Type B pancreatic cell (in vitro differentiated cells): ENCODE data around the gene SIRPG. TPM values are rescaled to one million over a fixed set of nuclear protein-coding genes. Genes with fewer than 3 reads are reported as not detected.
"Not testable (repeated sequence)": the region's sequence is repeated elsewhere in the genome, so short reads cannot be mapped to it uniquely, and the experiment has no call there.

Source experiments
- DNase-seq: peaks from one replicate; pipeline ENCODE4 v3.0.0; 2021; ENCODE audit warnings: mixed read lengths; ENCODE audit not compliant: unreplicated experiment; ENCODE audit errors: extremely low spot score
- H3K27ac Mint-ChIP-seq: 2 replicates; pipeline ENCODE4 v1.8.0; 2021; ENCODE audit warnings: mild to moderate bottlenecking, mixed read lengths
- H3K27me3 Mint-ChIP-seq: 2 replicates; pipeline ENCODE4 v1.8.0; 2021; ENCODE audit warnings: mixed read lengths
- H3K36me3 Mint-ChIP-seq: 2 replicates; pipeline ENCODE4 v1.8.0; 2021; ENCODE audit warnings: mixed read lengths
- H3K4me1 Mint-ChIP-seq: one replicate; pipeline ENCODE4 v1.8.0; 2021; ENCODE audit warnings: mixed read lengths; ENCODE audit not compliant: unreplicated experiment
- H3K4me3 Mint-ChIP-seq: 2 replicates; pipeline ENCODE4 v1.8.0; 2021; ENCODE audit warnings: mild to moderate bottlenecking, mixed read lengths
- H3K9me3 Mint-ChIP-seq: 2 replicates; pipeline ENCODE4 v1.8.0; 2021; ENCODE audit warnings: mixed read lengths
- long read RNA-seq: library from polyadenylated mRNA; unstranded; transcript quantifications from one replicate; pipeline ENCODE4 v2.0.0, GENCODE V29; 2020
- total RNA-seq: library from RNA; stranded (reverse); gene quantifications from 2 replicates; pipeline ENCODE4 v1.2.1, GENCODE V29; 2021; ENCODE audit warnings: low replicate concordance
- TF ChIP-seq, protein P1 (sequence below): fragments of 200-600 bp; sonication (generic); conservative IDR thresholded peaks from 2 replicates; pipeline ENCODE4 v1.5.0; 2021; ENCODE audit warnings: antibody characterized with exemption, mild to moderate bottlenecking

Gene SIRPG
- not detected in 2 replicates for total RNA-seq
- long read RNA-seq = 0 reads

DNA sequence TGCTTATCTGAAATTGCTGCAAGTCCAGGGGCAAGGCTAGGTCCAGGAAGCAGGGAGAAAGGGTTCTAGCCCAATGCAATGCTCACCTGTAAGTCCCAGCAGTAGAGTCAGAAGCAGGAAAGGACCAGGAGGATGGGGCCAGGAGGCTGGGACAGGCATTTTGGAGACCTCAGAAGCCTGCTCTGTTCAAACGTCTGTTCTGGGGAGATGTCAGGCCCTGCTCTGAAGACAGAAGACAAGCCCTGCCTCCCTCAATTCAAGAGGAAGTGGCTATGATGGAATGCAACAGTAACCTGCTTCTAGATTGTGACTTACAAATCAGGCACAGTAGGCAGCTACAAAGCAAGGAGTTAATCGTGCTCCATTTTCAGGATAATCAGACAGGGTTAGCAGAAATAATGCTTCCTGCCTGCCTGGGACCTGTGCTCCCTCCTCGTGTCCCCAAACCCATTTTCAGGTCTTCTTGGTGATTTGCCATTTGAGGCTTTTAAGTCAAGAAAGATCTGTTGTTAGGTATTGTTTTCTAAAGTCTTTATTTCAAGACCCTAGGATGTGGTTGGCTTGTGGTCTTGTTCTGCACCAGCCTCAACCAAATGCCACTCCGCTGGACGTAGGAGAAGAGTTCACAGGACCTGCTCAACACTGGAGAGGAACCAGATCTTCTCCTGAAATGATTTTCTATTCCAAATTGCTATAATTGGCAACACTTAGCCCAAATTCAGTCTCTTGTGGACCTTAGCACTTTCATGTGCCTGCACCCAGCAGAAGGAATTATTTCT, at the start of gene SIRPG:
TSS of gene SIRPG (minus strand) at position 224 of the 779 bp plus-strand sequence. CDS start at position 159, 65 bp downstream.
- H3K4me3 Mint-ChIP-seq = no peak within 1 kb of the TSS
- DNase-seq = no peak
- H3K9me3 Mint-ChIP-seq = no peaks in the 10 kb centered on the region
- TF ChIP-seq, protein P1, sequence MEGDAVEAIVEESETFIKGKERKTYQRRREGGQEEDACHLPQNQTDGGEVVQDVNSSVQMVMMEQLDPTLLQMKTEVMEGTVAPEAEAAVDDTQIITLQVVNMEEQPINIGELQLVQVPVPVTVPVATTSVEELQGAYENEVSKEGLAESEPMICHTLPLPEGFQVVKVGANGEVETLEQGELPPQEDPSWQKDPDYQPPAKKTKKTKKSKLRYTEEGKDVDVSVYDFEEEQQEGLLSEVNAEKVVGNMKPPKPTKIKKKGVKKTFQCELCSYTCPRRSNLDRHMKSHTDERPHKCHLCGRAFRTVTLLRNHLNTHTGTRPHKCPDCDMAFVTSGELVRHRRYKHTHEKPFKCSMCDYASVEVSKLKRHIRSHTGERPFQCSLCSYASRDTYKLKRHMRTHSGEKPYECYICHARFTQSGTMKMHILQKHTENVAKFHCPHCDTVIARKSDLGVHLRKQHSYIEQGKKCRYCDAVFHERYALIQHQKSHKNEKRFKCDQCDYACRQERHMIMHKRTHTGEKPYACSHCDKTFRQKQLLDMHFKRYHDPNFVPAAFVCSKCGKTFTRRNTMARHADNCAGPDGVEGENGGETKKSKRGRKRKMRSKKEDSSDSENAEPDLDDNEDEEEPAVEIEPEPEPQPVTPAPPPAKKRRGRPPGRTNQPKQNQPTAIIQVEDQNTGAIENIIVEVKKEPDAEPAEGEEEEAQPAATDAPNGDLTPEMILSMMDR = no peak
- no peak within 1 kb of the TSS for H3K27ac Mint-ChIP-seq
- no peaks in the 10 kb centered on the region for H3K4me1 Mint-ChIP-seq
- peaks cover 21% of the 10 kb centered on the region for H3K27me3 Mint-ChIP-seq
- no peaks in the 10 kb centered on the region for H3K36me3 Mint-ChIP-seq

DNA sequence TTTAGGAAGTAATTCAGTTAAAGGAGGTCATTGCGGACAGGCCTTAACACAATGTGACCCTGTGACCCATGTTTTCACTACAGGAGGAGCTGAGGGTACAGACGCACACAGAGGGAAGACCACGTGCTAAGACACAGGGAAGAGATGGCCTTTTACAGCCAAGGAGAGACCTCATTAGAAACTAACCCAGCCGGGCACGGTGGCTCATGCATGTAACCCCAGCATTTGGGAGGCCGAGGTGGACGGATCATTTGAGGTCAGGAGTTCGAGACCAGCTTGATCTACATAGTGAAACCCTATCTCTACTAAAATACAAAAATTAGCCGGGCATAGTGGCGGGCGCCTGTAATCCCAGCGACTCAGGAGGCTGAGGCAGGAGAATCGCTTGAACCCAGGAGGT, 49.3 kb upstream of the SIRPG start:
- not testable (repeated sequence) for H3K4me1 Mint-ChIP-seq, H3K27ac Mint-ChIP-seq, H3K9me3 Mint-ChIP-seq, H3K36me3 Mint-ChIP-seq, H3K4me3 Mint-ChIP-seq, DNase-seq
- H3K27me3 Mint-ChIP-seq = peaks cover 18% of the 10 kb centered on the region

GRCh38 chr20:1706079-1706478, 48.5 kb upstream of the SIRPG start:
- no peak overlapping the region for H3K27ac Mint-ChIP-seq
- no peaks in the 10 kb centered on the region for H3K4me1 Mint-ChIP-seq
- H3K4me3 Mint-ChIP-seq = no peak overlapping the region
- H3K27me3 Mint-ChIP-seq = peaks cover 16% of the 10 kb centered on the region
- H3K9me3 Mint-ChIP-seq = no peaks in the 10 kb centered on the region
- no peak for DNase-seq
- H3K36me3 Mint-ChIP-seq = no peaks in the 10 kb centered on the region
- TF ChIP-seq, protein P1 = no peak

- TF ChIP-seq, protein P1 = no peak
- Mint-ChIP-seq H3K27me3 (peaks cover 25% of the 10 kb centered on the region), H3K4me1 (no peaks in the 10 kb centered on the region), H3K27ac (no peak overlapping the region), H3K36me3 (no peaks in the 10 kb centered on the region), H3K9me3 (no peaks in the 10 kb centered on the region), H3K4me3 (no peak overlapping the region)
- DNase-seq = no peak
Measured at GRCh38 chr20:1702855-1703254, 45.3 kb upstream of the SIRPG start.

- Mint-ChIP-seq H3K9me3 (no peaks in the 10 kb centered on the region), H3K27me3 (peaks cover 27% of the 10 kb centered on the region), H3K27ac (no peak overlapping the region), H3K4me1 (no peaks in the 10 kb centered on the region), H3K4me3 (no peak overlapping the region), H3K36me3 (no peaks in the 10 kb centered on the region)
- no peak for DNase-seq
- TF ChIP-seq, protein P1 = no peak
Measured at GRCh38 chr20:1702328-1702727, 44.7 kb upstream of the SIRPG start.

- Mint-ChIP-seq H3K27ac (no peak overlapping the region), H3K36me3 (no peaks in the 10 kb centered on the region), H3K4me1 (no peaks in the 10 kb centered on the region), H3K27me3 (peaks cover 32% of the 10 kb centered on the region), H3K9me3 (no peaks in the 10 kb centered on the region), H3K4me3 (no peak overlapping the region)
- TF ChIP-seq, protein P1 = no peak
- DNase-seq = no peak
Measured at GRCh38 chr20:1700990-1701389, 43.4 kb upstream of the SIRPG start.
